GM21381 (cell line): ENCODE results near the gene CTTNBP2NL.
"Not testable (repeated sequence)": the region's sequence is repeated elsewhere in the genome, so short reads cannot be mapped to it uniquely, and the experiment has no call there.

Source experiments
- ATAC-seq: cut with Tn5 transposase; IDR thresholded peaks from one replicate; pipeline ENCODE4 v1.9.1; 2021; ENCODE audit warnings: mild to moderate bottlenecking, moderate library complexity; ENCODE audit not compliant: unreplicated experiment

The CTTNBP2NL gene

DNA sequence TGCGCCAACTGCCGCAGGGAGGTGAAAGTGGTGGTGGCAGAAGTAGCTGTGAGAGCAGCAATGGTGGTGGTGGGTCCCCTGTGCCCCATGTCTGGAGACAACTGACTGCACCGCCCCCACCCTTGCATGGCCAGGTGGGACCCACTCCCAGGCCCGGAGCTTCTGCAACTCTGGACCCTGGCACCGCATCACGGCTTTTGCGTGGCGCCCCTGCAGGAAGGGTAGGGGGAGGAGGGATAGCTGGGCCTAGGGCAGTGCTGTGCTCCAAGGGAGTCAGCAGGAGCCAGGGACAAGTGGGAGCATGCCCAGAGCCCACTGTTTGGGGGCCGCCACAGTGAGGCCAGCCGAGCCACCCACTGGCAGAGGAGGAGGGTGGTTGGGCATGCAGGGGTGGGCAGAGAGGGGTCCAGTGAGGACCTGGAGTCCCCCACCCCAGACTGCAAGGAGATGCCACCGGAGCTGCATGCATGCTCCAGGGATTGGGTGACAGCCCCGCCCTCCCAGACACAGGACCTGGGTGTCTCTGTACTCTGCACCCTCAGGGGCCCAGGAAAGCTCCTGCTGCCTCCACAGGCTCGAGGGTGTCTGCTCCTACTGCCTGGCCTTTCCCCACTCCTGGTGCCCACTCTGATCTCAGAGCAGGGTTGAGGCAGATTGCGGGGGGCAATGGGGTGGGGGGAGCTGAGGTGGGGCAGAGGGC, 9.8 kb upstream of the CTTNBP2NL start:
- ATAC-seq, result no peak

DNA sequence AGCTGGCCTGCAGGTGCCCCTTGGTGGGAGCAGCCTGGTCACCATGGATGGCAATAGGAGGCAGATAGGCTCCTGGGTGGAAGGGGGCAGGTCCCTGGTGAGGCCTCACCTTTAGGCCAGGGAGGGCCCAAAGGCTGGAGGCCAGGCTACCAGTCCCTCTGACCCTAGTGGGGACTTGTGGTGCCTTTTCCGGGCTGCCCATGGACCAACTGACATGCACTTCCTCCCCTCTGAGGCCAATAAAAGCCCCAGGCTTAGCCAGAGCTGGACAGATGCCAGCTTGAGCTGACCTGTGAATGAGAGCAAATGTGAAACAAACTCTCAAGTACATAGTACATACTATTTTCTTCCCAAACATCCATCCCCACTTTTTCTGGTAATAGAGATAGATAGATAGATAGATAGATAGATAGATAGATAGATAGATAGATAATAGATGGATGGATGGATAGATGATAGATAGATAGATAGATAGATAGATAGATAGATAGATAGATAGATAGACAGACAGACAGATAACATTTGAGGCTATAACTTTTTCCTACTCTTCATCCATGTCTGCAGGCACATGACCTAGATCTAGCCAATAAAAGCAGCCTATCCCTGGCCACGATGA, 9.2 kb upstream of the CTTNBP2NL start:
- ATAC-seq, result no peak

DNA sequence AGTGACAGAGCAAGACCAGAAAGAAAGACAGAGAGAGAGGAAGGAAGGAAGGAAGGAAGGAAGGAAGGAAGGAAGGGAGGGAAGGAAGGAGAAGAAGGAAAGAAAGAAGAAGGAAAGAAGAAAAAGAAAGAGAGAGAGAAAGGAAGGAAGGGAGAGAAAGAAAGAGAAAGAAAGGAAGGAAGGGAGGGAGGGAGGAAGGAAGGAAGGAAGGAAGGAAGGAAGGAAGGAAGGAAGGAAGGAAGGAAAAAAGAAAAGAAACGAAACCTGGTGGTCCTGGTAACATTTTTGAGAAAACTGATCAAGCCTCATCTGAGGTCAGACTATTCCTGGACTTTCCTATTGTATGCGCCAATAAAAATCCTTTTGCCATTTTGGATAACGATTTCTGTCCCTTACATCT, 8.2 kb upstream of the CTTNBP2NL start:
- no peak for ATAC-seq

DNA sequence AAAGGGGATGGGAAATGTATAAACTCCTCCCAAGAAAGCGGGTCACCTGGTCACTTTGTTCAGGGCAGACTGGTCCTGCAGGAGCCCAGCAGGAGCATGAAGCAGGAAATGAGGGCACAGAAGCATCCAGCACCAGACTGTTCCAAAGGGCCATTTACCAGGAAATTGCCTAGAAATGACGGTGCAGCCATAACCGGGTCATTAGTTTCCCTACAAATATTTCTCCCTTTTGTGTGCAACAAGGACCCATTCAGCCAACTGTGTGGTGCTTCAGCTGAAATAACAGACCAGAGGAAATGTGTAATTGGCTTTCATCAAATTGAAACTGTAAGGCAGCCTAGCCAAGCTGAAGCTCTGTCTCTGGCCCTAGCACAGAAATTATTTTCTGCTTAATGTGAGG, 7.6 kb upstream of the CTTNBP2NL start:
- no peak for ATAC-seq

- no peak for ATAC-seq
These were observed 6.3 kb upstream of the CTTNBP2NL start for GRCh38 chr1:112389689-112390088.

DNA sequence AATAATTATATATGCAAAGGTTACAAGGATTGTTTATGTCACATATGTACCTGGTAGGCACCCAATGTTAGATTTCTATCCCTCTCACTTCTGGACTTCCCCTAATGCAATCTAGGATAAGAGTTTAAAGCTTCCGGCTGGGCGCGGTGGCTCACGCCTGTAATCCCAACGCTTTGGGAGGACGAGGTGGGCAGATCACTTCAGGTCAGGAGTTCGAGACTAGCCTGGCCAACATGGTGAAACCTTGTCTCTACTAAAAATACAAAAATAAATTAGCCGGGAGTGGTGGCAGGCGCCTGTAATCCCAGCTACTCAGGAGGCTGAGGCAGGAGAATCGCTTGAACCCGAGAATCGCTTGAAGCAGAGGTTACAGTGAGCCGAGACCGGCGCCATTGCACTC, 5.7 kb upstream of the CTTNBP2NL start:
- not testable (repeated sequence) for ATAC-seq

DNA sequence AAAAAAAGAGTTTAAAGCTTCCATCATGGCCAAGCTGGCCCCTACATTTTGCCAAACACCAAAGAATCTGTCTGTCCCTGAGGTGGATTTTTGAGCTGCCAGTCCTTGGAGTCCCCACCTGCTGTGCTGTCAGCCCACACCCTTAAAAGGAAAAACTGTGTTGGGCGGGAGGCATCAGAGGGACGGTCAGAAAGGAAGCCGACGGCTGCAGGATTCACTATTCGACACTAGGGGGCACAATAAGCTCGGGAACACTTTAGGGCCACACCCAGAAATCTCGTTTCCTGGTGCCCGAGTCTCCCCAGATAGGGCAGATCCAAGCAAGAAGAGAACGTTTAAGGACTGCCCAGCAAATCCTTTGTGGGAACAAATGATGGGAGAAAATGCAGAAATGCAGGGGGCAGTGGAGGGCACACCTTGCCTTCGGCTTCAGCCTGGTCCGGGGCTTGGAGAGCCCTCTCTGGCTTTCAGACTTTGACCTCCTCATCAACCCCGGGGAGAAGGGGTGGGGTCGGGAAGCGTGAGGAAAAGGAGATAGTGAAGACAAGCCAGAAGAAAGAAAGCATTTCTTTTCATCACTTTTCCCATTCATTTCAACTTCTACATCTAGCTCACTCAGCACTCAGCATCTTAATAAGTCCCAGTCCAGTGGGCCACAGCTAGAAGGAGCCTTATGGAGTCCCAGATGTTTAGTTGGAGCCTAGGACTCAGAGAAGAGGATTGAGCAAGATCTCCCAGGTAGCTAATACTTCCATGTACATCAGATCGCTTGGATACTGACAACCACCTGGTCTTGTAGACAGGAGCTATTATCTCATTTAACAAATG, 5.0 kb upstream of the CTTNBP2NL start:
- ATAC-seq, result peak; percentile 58

GRCh38 chr1:112391603-112391940, 4.4 kb upstream of the CTTNBP2NL start:
- ATAC-seq, result no peak

DNA sequence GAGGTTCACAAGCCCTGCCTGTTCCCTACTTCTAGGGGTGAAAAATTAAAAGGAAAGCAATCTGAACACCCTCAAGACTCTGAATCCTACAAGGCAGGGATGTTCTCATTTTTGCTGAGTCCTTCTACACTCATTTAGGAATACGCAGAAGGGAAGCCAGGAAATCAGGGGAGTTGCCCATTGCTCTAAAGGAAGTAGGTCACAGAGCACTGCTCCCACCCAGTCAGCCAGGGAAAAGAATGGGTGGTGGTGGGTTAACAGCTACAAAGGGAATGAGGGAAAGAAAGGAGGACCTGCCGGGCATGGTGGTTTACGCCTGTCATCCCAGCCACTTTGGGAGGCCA, 2.4 kb upstream of the CTTNBP2NL start:
- ATAC-seq, result no peak

- no peak for ATAC-seq
These were observed 1.3 kb upstream of the CTTNBP2NL start for GRCh38 chr1:112394743-112395062.

DNA sequence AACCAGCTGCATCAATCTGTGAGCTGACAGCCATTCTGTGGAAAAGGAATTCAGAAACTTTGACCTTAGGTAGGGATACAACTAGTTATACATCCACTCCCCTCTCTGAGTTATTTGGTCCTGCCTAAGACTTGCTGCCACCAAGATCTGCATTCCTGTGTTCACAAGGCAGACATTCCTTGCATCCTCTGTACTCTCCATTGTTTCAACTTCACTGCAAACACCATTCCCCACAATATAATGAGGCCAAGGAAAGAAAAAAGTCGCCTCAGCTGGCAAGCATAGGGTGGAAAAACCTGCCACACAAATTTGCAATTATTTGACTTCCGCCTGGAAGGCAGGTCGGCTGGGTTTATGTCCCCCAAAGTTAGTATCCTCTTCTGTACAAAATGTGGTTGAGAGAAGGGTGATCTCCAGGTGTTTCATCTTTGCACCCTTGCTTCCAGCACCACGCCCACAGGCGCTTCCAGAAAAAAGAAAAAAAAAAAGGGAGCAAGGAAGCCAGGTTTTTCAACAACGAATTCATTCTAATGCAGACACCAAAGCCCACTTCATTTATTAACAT, 676 bp upstream of the CTTNBP2NL start:
- no peak for ATAC-seq

GRCh38 chr1:112396653-112397471, 848 bp downstream of the CTTNBP2NL start:
- ATAC-seq, result no peak

DNA sequence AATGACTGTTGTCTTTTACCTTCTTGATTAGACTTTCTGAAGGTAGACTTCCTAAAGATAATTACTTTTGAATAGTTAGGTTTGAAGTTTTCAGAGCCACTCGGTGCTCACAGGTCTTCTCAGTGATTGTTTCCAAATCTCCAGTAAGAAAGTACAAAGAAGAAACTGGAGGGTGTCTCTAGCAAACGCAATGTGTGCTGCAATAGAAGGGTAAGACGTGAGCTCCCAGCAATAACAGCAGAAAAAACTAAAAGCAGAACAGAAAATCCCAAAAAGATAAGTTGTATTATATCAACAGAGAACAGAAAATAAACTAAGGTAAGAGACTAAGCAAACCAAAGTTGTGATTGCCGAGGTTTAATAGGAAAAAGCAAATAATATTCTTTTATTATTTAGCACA, 1.8 kb downstream of the CTTNBP2NL start:
- ATAC-seq, result no peak

- no peak for ATAC-seq
These were observed 3.4 kb downstream of the CTTNBP2NL start for GRCh38 chr1:112399456-112399855.

GRCh38 chr1:112400706-112401105, 4.7 kb downstream of the CTTNBP2NL start:
- ATAC-seq, result not testable (repeated sequence)

- ATAC-seq, result no peak
These were observed 6.9 kb downstream of the CTTNBP2NL start for GRCh38 chr1:112402682-112403643.

DNA sequence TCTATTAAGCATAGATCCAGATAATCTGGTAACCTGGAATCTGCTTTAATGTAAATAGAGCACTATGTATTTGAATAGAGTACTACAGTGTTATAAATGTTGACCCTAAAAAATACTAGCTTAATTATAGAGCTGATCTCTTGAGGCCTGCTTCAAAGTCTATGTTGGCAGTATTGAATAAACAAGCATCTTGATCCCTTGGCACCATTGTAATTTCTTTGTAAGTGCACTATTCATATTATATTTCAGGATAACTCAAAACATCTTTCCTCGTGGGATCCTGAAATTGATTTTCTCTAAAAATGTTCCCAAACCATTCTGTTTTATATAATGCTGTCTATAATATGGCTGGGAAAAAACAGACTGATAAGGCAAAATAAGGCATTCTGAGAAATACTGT, 10.8 kb downstream of the CTTNBP2NL start:
- ATAC-seq, result no peak

- no peak for ATAC-seq
These were observed 13.4 kb downstream of the CTTNBP2NL start for GRCh38 chr1:112409414-112409813.

DNA sequence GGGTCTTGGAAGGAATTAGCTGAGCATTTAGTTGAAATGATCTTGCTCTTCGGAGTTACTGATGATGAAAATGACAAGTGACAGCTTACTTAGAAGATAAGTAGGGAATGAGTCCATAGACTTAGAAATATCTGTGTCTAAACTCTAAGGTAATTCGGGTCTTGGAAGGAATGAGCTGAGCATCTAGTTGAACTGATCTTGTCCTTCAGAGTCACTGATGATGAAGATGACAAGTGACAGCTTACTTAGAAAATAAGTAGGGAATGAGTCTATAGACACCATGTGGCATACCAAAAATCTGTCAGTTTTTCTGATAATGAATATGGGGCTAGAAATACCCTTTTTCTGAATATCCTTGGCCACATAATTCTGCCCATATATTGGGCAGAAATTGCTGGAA, 14.7 kb downstream of the CTTNBP2NL start:
- no peak for ATAC-seq

- ATAC-seq, result no peak
These were observed 21.3 kb downstream of the CTTNBP2NL start for GRCh38 chr1:112417271-112417670.
